HFFc6 (cell line): Measurements from ENCODE around the gene TRIM63. TPM values are rescaled to one million over a fixed set of nuclear protein-coding genes. Genes with fewer than 3 reads are reported as not detected.

Source experiments
- DNase-seq: peaks from one replicate; pipeline ENCODE4 v3.0.0-alpha.2; 2018
- H3K27ac Mint-ChIP-seq: 2 replicates; pipeline ENCODE4 v1.8.0; 2020; ENCODE audit warnings: mild to moderate bottlenecking, mixed read lengths
- H3K27me3 Mint-ChIP-seq: 2 replicates; pipeline ENCODE4 v1.8.0; 2021; ENCODE audit warnings: mild to moderate bottlenecking, moderate library complexity, mixed read lengths; ENCODE audit not compliant: insufficient read depth
- H3K36me3 Mint-ChIP-seq: 2 replicates; pipeline ENCODE4 v1.8.0; 2021; ENCODE audit warnings: low read depth, mixed read lengths
- H3K4me1 Mint-ChIP-seq: 2 replicates; pipeline ENCODE4 v1.8.0; 2020; ENCODE audit warnings: low read depth, mixed read lengths
- H3K4me3 Mint-ChIP-seq: 2 replicates; pipeline ENCODE4 v1.8.0; 2020; ENCODE audit warnings: mild to moderate bottlenecking, moderate library complexity, mixed read lengths
- H3K9me3 Mint-ChIP-seq: 2 replicates; pipeline ENCODE4 v1.8.0; 2020; ENCODE audit warnings: mild to moderate bottlenecking, mixed read lengths
- total RNA-seq, 6 experiments: library from RNA; stranded (reverse); fragmentation: NEBNext Ultra II Directional; extraction: Animal tissue kit (Norgen Biotek cat#: 25700); gene quantifications; 2 replicates in 1 of 6; 3 replicates in 5 of 6; pipeline ENCODE4 v1.2.3, GENCODE V29; 2021
- TF ChIP-seq, protein P1 (sequence below): fragments of 200-600 bp; sonication (generic); IDR thresholded peaks from 2 replicates; pipeline ENCODE4 v1.5.0; 2021; ENCODE audit warnings: antibody characterized with exemption, mild to moderate bottlenecking

The TRIM63 gene
- total RNA-seq, 6 experiments from 2014 or later, result not detected

DNA sequence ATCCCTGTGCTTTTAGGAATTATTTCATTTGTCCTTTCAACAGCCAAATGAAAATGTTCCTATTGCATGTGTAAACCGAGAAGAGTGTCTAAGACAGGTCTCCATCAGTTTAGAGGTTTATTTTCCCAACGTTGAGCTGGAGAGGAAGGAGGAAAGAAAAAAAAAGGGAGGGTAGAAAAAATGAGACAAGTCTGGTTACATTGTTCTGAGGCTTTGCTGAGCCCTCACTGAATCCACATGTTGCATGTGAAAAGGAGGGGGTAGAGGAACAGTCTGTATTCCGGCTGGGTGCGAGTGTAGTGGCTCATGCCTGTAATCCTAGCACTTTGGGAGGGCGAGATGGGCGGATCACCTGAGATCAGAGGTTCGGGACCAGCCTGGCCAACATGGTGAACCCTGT is 25.0 kb upstream of the TRIM63 start:
- Mint-ChIP-seq H3K4me3 (no peak overlapping the region), H3K4me1 (peaks cover 14% of the 10 kb centered on the region), H3K9me3 (no peaks in the 10 kb centered on the region; the same call in 1 of the 2 replicates), H3K36me3 (0 out of 2 replicates have a peak, but pooled peaks cover 4% of the 10 kb centered on the region), H3K27me3 (peaks cover 52% of the 10 kb centered on the region), H3K27ac (no peak overlapping the region)
- no peak for DNase-seq
- TF ChIP-seq, protein P1, sequence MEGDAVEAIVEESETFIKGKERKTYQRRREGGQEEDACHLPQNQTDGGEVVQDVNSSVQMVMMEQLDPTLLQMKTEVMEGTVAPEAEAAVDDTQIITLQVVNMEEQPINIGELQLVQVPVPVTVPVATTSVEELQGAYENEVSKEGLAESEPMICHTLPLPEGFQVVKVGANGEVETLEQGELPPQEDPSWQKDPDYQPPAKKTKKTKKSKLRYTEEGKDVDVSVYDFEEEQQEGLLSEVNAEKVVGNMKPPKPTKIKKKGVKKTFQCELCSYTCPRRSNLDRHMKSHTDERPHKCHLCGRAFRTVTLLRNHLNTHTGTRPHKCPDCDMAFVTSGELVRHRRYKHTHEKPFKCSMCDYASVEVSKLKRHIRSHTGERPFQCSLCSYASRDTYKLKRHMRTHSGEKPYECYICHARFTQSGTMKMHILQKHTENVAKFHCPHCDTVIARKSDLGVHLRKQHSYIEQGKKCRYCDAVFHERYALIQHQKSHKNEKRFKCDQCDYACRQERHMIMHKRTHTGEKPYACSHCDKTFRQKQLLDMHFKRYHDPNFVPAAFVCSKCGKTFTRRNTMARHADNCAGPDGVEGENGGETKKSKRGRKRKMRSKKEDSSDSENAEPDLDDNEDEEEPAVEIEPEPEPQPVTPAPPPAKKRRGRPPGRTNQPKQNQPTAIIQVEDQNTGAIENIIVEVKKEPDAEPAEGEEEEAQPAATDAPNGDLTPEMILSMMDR, result no peak

DNA sequence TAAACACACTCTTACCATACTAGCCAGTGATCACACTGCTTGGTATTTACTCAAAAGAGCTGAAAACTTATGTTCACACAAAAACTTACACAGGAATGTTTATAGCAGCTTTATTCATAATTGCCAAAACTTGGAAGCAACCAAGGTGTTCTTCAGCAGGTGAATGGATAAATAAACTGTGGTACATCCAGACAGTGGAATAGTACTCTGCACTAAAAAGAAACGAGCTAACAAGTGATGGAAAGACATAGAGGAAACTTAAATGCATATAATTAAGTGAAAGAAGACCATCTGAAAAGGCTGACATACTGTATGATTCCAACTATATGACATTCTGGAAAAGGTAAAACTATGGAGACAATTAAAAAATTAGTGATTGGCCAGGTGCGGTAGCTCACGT is 23.5 kb upstream of the TRIM63 start:
- Mint-ChIP-seq H3K4me1 (peaks cover 4% of the 10 kb centered on the region; the same call in 1 of the 2 replicates), H3K9me3 (no peaks in the 10 kb centered on the region; the same call in 1 of the 2 replicates), H3K36me3 (0 out of 2 replicates have a peak, but pooled peaks cover 4% of the 10 kb centered on the region), H3K27me3 (peaks cover 57% of the 10 kb centered on the region), H3K4me3 (no peak overlapping the region), H3K27ac (no peak overlapping the region)
- DNase-seq, result no peak
- TF ChIP-seq, protein P1, result no peak

DNA sequence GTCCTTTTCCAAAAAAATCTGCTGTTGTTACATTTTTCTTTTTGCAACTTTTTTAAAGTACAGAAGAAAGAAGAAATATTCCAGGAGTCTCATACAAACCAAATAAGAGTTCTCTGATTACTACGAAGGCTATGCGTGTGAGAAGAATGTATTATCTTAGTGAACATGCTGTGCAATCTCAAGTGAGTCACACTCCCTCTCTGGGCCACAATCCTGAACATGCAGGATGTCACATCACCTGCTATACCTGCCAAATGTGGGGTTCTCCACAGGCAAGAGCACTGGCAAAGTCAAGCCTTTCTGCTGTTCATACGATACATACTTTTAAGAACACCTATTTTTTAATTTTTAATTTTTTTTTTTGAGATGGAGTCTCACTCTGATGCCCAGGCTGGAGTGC is 21.7 kb upstream of the TRIM63 start:
- Mint-ChIP-seq H3K36me3 (0 out of 2 replicates have a peak, but pooled peaks cover 4% of the 10 kb centered on the region), H3K4me1 (peaks cover 5% of the 10 kb centered on the region), H3K9me3 (no peaks in the 10 kb centered on the region; the same call in 1 of the 2 replicates), H3K27ac (no peak overlapping the region), H3K27me3 (peaks cover 62% of the 10 kb centered on the region), H3K4me3 (no peak overlapping the region)
- TF ChIP-seq, protein P1, result no peak
- DNase-seq, result no peak

DNA sequence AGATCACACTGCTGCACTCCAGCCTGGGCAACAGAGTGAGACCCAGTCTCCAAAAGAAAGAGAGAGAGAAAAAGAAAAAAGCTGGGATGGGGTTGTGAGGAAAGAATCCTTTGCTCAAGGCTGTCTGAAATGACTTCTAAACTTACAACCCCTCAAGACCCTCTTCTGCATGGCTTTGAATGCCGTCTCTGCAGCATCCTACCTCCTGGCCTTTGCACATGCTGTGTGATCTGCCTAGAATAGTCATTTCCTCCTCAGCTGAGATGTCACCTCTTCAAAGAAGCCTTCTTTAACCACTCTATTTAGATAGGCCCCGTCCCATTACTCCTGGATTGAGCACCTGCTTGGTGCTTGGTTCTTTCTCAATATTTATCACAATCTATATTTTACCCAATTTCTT is 17.4 kb upstream of the TRIM63 start:
- Mint-ChIP-seq H3K27me3 (peaks cover 33% of the 10 kb centered on the region), H3K4me3 (no peak overlapping the region), H3K36me3 (no peaks in the 10 kb centered on the region), H3K9me3 (no peaks in the 10 kb centered on the region), H3K27ac (no peak overlapping the region), H3K4me1 (peaks cover 15% of the 10 kb centered on the region)
- DNase-seq, result no peak
- TF ChIP-seq, protein P1, result no peak

DNA sequence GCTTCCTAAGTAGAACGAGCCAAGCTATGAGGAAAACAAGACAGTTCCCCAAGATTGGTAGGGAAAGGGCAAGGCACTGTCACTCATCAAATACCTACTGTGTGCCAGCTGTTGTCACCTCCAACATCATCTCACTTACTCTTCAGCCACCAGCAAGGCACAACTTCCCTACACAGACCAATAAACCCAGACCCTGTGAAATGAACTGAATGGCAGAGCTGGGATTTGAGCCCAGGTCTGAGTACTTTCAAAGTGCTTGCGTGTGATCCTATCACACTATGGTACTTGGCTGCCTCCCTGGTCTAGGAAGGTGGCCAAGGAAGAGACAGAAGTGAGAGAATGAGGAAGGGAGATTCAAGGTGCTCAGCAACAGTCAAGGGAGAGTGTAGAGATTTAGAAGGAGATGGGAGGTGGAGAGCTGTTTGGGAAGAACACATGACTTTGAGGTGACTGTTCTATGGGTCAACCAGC is 16.7 kb upstream of the TRIM63 start:
- Mint-ChIP-seq H3K27ac (no peak overlapping the region), H3K36me3 (no peaks in the 10 kb centered on the region), H3K4me1 (peaks cover 15% of the 10 kb centered on the region), H3K27me3 (peaks cover 30% of the 10 kb centered on the region), H3K4me3 (no peak overlapping the region), H3K9me3 (no peaks in the 10 kb centered on the region)
- no peak for DNase-seq
- TF ChIP-seq, protein P1, result no peak
